Stimulated activated CD8-positive, alpha-beta memory T cell treated with anti-CD3 and anti-CD28 coated beads, Interleukin-4, amount 100 ng/mL, for 1 hour (primary cell): ENCODE data around the gene TAS2R60.

Experiments
- DNase-seq, 2 donors: peaks; one replicate each; pipeline ENCODE4 v3.0.0-alpha.2; 2020; ENCODE audit warnings: low read depth in 2 of 2, low spot score in 1 of 2

The TAS2R60 gene

GRCh38 chr7:143437578-143437977, 5.7 kb upstream of the TAS2R60 start:
- DNase-seq, result no peak

- no peak for DNase-seq
Measured at GRCh38 chr7:143439866-143440265, 3.4 kb upstream of the TAS2R60 start.

- no peak for DNase-seq
Measured at GRCh38 chr7:143444063-143444782, 970 bp downstream of the TAS2R60 start.

- no peak for DNase-seq
Measured at GRCh38 chr7:143444785-143445184, 1.5 kb downstream of the TAS2R60 start.

- DNase-seq, result no peak
Measured at GRCh38 chr7:143447466-143447865, 4.2 kb downstream of the TAS2R60 start.

- DNase-seq, result no peak
Measured at GRCh38 chr7:143448429-143448828, 5.2 kb downstream of the TAS2R60 start.

GRCh38 chr7:143449793-143450192, 6.5 kb downstream of the TAS2R60 start:
- DNase-seq, result no peak

GRCh38 chr7:143451122-143451521, 7.9 kb downstream of the TAS2R60 start:
- no peak for DNase-seq

- no peak for DNase-seq
Measured at GRCh38 chr7:143451746-143452145, 8.5 kb downstream of the TAS2R60 start.

GRCh38 chr7:143452495-143452894, 9.2 kb downstream of the TAS2R60 start:
- DNase-seq, result no peak

- no peak for DNase-seq
Measured at GRCh38 chr7:143454091-143454680, 10.9 kb downstream of the TAS2R60 start.

GRCh38 chr7:143455491-143455890, 12.2 kb downstream of the TAS2R60 start:
- no peak for DNase-seq

- DNase-seq, result no peak
Measured at GRCh38 chr7:143455942-143456341, 12.7 kb downstream of the TAS2R60 start.

GRCh38 chr7:143456992-143457793, 13.9 kb downstream of the TAS2R60 start:
- DNase-seq, result no peak

GRCh38 chr7:143458263-143458662, 15.0 kb downstream of the TAS2R60 start:
- no peak for DNase-seq

GRCh38 chr7:143458681-143459080, 15.4 kb downstream of the TAS2R60 start:
- DNase-seq, result no peak

- no peak for DNase-seq
Measured at GRCh38 chr7:143459359-143459758, 16.1 kb downstream of the TAS2R60 start.

GRCh38 chr7:143460271-143460979, 17.2 kb downstream of the TAS2R60 start:
- DNase-seq, result no peak

GRCh38 chr7:143462045-143462444, 18.8 kb downstream of the TAS2R60 start:
- DNase-seq, result no peak

GRCh38 chr7:143463556-143463955, 20.3 kb downstream of the TAS2R60 start:
- no peak for DNase-seq

GRCh38 chr7:143463957-143464356, 20.7 kb downstream of the TAS2R60 start:
- no peak for DNase-seq

- DNase-seq, result no peak
Measured at GRCh38 chr7:143467724-143468123, 24.5 kb downstream of the TAS2R60 start.
